ENCODE measurements around the gene B3GAT1. TPM values are rescaled to one million over a fixed set of nuclear protein-coding genes. Genes with fewer than 3 reads are reported as not detected.
A peak's percentile ranks its signal among the peaks of the same experiment; 100 is the strongest.

The B3GAT1 gene
- total and polyA plus RNA-seq, 2 donors (not counting 1 experiment from before 2014, with no cell fraction given), result 0.06 TPM; not detected in 1

DNA sequence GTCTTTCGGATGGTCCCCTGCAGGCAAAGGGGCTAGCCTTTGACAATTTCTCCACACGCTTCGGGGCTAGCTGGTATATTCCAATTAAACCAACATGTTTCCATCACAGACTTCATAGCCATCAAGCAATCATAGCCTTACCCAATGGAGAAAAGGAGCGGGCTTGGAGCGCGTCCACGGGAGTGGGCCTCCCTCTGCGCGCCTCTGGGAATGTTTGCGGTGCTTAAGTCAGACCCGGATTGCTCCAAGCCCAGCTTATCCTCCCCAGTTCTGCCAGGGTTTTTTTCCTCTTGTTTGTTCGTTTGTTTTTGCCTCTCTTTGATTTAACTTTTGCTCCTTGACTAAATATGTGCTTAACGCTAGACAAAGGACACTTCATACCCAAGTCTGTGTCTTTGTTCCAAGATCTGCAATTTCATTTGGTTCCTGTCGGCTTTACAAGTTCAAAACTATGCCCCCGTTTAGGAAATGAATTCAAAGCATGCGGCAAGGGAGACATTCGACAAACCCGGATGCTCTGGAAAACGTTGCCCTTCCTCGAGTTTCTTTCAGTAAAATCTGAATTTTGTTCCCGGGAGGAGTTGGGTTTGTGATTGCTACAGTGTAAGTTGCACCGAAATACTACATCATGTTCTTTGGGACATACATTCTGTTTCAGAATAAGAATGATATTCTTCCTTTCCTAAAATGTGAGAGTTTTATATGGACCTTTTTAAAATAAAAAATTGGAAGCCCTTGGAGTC is 81.3 kb downstream of the B3GAT1 start:
- Histone ChIP-seq H3K4me3 (ENCODE audit: control extremely low read depth in 1 of 5, extremely low read depth in 1 of 5, insufficient read depth in 1 of 5, low read depth in 2 of 5, low read length in 4 of 5) (peak overlapping the region in 3 of 5 experiments; percentile 26 to 52 (median 50)), H3K36me3 (replicated peaks in 1 of 2; ENCODE audit: control extremely low read depth in 1 of 2, control insufficient read depth in 1 of 2, extremely low read depth in 1 of 2, insufficient read depth in 2 of 2, low read length in 1 of 2) (no peaks in the 10 kb centered on the region), H4K20me1 (ENCODE audit: control insufficient read depth, insufficient read depth, low read length, poor library complexity, severe bottlenecking) (no peaks in the 10 kb centered on the region), H3K79me2 (ENCODE audit: control insufficient read depth, insufficient read depth, low read length) (no peaks in the 10 kb centered on the region), H3K4me2 (replicated peaks; ENCODE audit: low read depth, low read length, poor library complexity, severe bottlenecking) (peak overlapping the region; percentile 71), H3K27me3 (replicated peaks in 1 of 4; ENCODE audit: control extremely low read depth in 1 of 4, control insufficient read depth in 3 of 4, insufficient read depth in 4 of 4, low read length in 3 of 4) (peaks cover 2 to 36% (median 16%) of the 10 kb centered on the region in 4 experiments), H3K9me3 (ENCODE audit: control extremely low read depth in 1 of 3, control insufficient read depth in 2 of 3, insufficient read depth in 1 of 3, low read length in 2 of 3) (peaks cover 0 to 4% (median 2%) of the 10 kb centered on the region in 3 donors), H2AFZ (ENCODE audit: insufficient read depth, low read depth, low read length, poor library complexity, severe bottlenecking) (no peak overlapping the region), H3K9ac (ENCODE audit: low read length) (peak overlapping the region; percentile 56), H3K4me1 (ENCODE audit: control insufficient read depth in 2 of 2, insufficient read depth in 2 of 2, low read length in 2 of 2) (peaks cover 18 to 19% of the 10 kb centered on the region in 2 donors), H3K27ac (ENCODE audit: low read length in 2 of 2) (no peak overlapping the region)
- intact Hi-C loops (cut with micrococcal nuclease), result loop anchor here (1.0 kb wide), 1 partner anchor 77 kb away; the partner anchor contains the start of genes ACAD8 and THYN1
- ChIA-PET POLR2A (no interaction called here), CTCF (no interaction called here)
- DNase-seq (peak; percentile 16), ATAC-seq (ENCODE audit: low read depth) (no peak)
- Mint-ChIP-seq H3K27me3 (peaks cover 62% of the 10 kb centered on the region), H3K9me3 (ENCODE audit: insufficient read depth) (peaks cover 2% of the 10 kb centered on the region), H3K4me3 (peak overlapping the region; percentile 86), H3K27ac (no peak overlapping the region), H3K4me1 (peaks cover 14% of the 10 kb centered on the region)
- TF ChIP-seq, protein P1, sequence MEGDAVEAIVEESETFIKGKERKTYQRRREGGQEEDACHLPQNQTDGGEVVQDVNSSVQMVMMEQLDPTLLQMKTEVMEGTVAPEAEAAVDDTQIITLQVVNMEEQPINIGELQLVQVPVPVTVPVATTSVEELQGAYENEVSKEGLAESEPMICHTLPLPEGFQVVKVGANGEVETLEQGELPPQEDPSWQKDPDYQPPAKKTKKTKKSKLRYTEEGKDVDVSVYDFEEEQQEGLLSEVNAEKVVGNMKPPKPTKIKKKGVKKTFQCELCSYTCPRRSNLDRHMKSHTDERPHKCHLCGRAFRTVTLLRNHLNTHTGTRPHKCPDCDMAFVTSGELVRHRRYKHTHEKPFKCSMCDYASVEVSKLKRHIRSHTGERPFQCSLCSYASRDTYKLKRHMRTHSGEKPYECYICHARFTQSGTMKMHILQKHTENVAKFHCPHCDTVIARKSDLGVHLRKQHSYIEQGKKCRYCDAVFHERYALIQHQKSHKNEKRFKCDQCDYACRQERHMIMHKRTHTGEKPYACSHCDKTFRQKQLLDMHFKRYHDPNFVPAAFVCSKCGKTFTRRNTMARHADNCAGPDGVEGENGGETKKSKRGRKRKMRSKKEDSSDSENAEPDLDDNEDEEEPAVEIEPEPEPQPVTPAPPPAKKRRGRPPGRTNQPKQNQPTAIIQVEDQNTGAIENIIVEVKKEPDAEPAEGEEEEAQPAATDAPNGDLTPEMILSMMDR (IDR thresholded peaks at IDR 0.05), result no peak
- TF ChIP-seq EZH2 (IDR thresholded peaks at IDR 0.05; ENCODE audit: borderline replicate concordance, insufficient read depth, low read depth, low read length, poor library complexity, severe bottlenecking), result no peak
- 60% methylated on average over 12 of the region's 22 CpGs for WGBS (ENCODE audit: insufficient coverage)

Other genes with a start within 250 kb of the B3GAT1 start
- 32.2 and 34.2 TPM in 2 replicates for gene NCAPD3, start 188.3 kb downstream of the B3GAT1 start, total RNA-seq
- gene NCAPD3, start 188.3 kb downstream of the B3GAT1 start, polyA plus RNA-seq, result 12.9 and 15.5 TPM in 2 replicates
- gene VPS26B, start 187.6 kb downstream of the B3GAT1 start, total RNA-seq, result 35.3 and 38.5 TPM in 2 replicates
- 13.6 and 14.7 TPM in 2 replicates for gene VPS26B, start 187.6 kb downstream of the B3GAT1 start, polyA plus RNA-seq
- 35.7 and 38.4 TPM in 2 replicates for gene THYN1, start 158.9 kb downstream of the B3GAT1 start, total RNA-seq
- 30.1 and 36.3 TPM in 2 replicates for gene THYN1, start 158.9 kb downstream of the B3GAT1 start, polyA plus RNA-seq
- 33.6 and 35.6 TPM in 2 replicates for gene ACAD8, start 158.7 kb downstream of the B3GAT1 start, total RNA-seq
- 26.5 and 37.9 TPM in 2 replicates for gene ACAD8, start 158.7 kb downstream of the B3GAT1 start, polyA plus RNA-seq
- gene GLB1L3, start 135.9 kb downstream of the B3GAT1 start, total RNA-seq, result not detected in 2 replicates
- 0.06 TPM in 1 of 2 replicates, not detected in the other for gene GLB1L3, start 135.9 kb downstream of the B3GAT1 start, polyA plus RNA-seq
- 0.36 and 0.44 TPM in 2 replicates for gene GLB1L2, start 80.3 kb downstream of the B3GAT1 start, total RNA-seq
- gene GLB1L2, start 80.3 kb downstream of the B3GAT1 start, polyA plus RNA-seq, result 0.27 and 0.31 TPM in 2 replicates

All from B cell (primary cell).